Activated CD4-positive, alpha-beta T cell treated with anti-CD3 and anti-CD28 coated beads for 36 hours (primary cell): Measurements from ENCODE around the gene TMEM69. TPM values are rescaled to one million over a fixed set of nuclear protein-coding genes. Genes with fewer than 3 reads are reported as not detected.

Source experiments
- ATAC-seq: fragments of 200-7000 bp; cut with Tn5 transposase; one replicate; pipeline ENCODE4 v1.10.0; 2021; ENCODE audit warnings: mild to moderate bottlenecking, moderate library complexity
- CTCF ChIA-PET: fragments of 350-600 bp; sonication (Branson Sonifier 250); formaldehyde crosslinking; loops from one replicate; lab custom pipeline; 2021; ENCODE audit warnings: antibody characterized with exemption; lab: Charles Lee
- POLR2A ChIA-PET: fragments of 350-600 bp; sonication (Branson Sonifier 250); formaldehyde crosslinking; loops from one replicate; lab custom pipeline; 2021; ENCODE audit warnings: antibody characterized with exemption, inconsistent platforms; lab: Charles Lee
- DNase-seq: peaks from one replicate; pipeline ENCODE4 v3.0.0-alpha.2; 2020
- H3K27ac Mint-ChIP-seq: one replicate; pipeline ENCODE4 v1.8.0; 2021; ENCODE audit warnings: mixed read lengths
- H3K27me3 Mint-ChIP-seq: one replicate; pipeline ENCODE4 v1.8.0; 2021; ENCODE audit warnings: mixed read lengths
- H3K36me3 Mint-ChIP-seq: one replicate; pipeline ENCODE4 v1.8.0; 2021; ENCODE audit warnings: low read depth, mixed read lengths
- H3K4me1 Mint-ChIP-seq: one replicate; pipeline ENCODE4 v1.8.0; 2021; ENCODE audit warnings: mixed read lengths
- H3K4me3 Mint-ChIP-seq: one replicate; pipeline ENCODE4 v1.8.0; 2021; ENCODE audit warnings: mild to moderate bottlenecking, moderate library complexity, mixed read lengths
- H3K9me3 Mint-ChIP-seq: one replicate; pipeline ENCODE4 v1.8.0; 2021; ENCODE audit warnings: low read depth, mixed read lengths
- intact Hi-C, 2 experiments: fragments of 100-400 bp; cut with DNase I in 1 of 2; cut with micrococcal nuclease in 1 of 2; formaldehyde crosslinking; loops; one replicate each; pipeline versions ENCODE4 v1.14.2 to v1.15.1; 2022 to 2024; cut with DNase I, micrococcal nuclease
- total RNA-seq, 2 experiments: library from RNA; stranded (reverse); gene quantifications; one replicate each; pipeline ENCODE4 v1.2.3, GENCODE V29; 2021

The TMEM69 gene
- total RNA-seq: 10 to 100 TPM; 30.2 to 44.3 TPM

- intact Hi-C loops: loop anchor here (1.0 to 10.0 kb wide), 24 partner anchors 33 to 1656 kb away; partner anchors contain the start of genes CCDC163 (in 2 of the 2), MMACHC (in 2 of the 2), NSUN4 (in 2 of the 2) and RAD54L (in 2 of the 2)
- Mint-ChIP-seq H3K4me1 (peaks cover 42% of the 10 kb centered on the region), H3K27ac (peak within 1 kb of the TSS; percentile 95), H3K36me3 (peaks cover 32% of the 10 kb centered on the region), H3K9me3 (no peaks in the 10 kb centered on the region), H3K4me3 (peak within 1 kb of the TSS; percentile 87), H3K27me3 (no peaks in the 10 kb centered on the region)
- CTCF ChIA-PET: interaction anchor here (0.7 to 1.2 kb wide), 3 partner anchors 11 to 196 kb away, joined by 3 to 4 read pairs (median 3); no protein-coding TSS in a partner anchor
- DNase-seq (peak; percentile 86), ATAC-seq (no peak)
- POLR2A ChIA-PET: interaction anchor here (0.6 to 2.6 kb wide), 6 partner anchors 9 to 615 kb away, joined by 3 to 15 read pairs (median 4); partner anchors contain the start of genes LRRC41, RAD54L and UQCRH
Observed at GRCh38 chr1:45687754-45688740, at the start of gene TMEM69. TMEM69 (plus strand) TSS chr1:45688181; CDS start chr1:45691069, 2,888 bp downstream.

- ChIA-PET CTCF (no interaction called here), POLR2A (no interaction called here)
- ATAC-seq (no peak), DNase-seq (no peak)
- no peaks in the 10 kb centered on the region for H3K4me1 Mint-ChIP-seq
- peak overlapping the region; percentile 2 for H3K27ac Mint-ChIP-seq
- H3K36me3 Mint-ChIP-seq: peaks cover 19% of the 10 kb centered on the region
- no peaks in the 10 kb centered on the region for H3K27me3 Mint-ChIP-seq
- no peak overlapping the region for H3K4me3 Mint-ChIP-seq
- H3K9me3 Mint-ChIP-seq: no peaks in the 10 kb centered on the region
- intact Hi-C loops: no loop called here
Observed at GRCh38 chr1:45640293-45640692, 47.7 kb upstream of the TMEM69 start.

- no peaks in the 10 kb centered on the region for H3K27me3 Mint-ChIP-seq
- DNase-seq (no peak), ATAC-seq (no peak)
- ChIA-PET CTCF (no interaction called here), POLR2A (no interaction called here)
- H3K9me3 Mint-ChIP-seq: no peaks in the 10 kb centered on the region
- intact Hi-C loops: no loop called here
- H3K36me3 Mint-ChIP-seq: peaks cover 25% of the 10 kb centered on the region
- no peak overlapping the region for H3K27ac Mint-ChIP-seq
- no peak overlapping the region for H3K4me3 Mint-ChIP-seq
- H3K4me1 Mint-ChIP-seq: no peaks in the 10 kb centered on the region
Observed at GRCh38 chr1:45643321-45643720, 44.7 kb upstream of the TMEM69 start.

- Mint-ChIP-seq H3K9me3 (no peaks in the 10 kb centered on the region), H3K36me3 (peaks cover 25% of the 10 kb centered on the region), H3K27me3 (no peaks in the 10 kb centered on the region), H3K4me1 (no peaks in the 10 kb centered on the region), H3K4me3 (no peak overlapping the region), H3K27ac (no peak overlapping the region)
- intact Hi-C loops: no loop called here
- CTCF ChIA-PET: interaction anchor here (0.5 to 0.6 kb wide), 2 partner anchors 11 to 157 kb away, joined by 3 read pairs; no protein-coding TSS in a partner anchor
- ATAC-seq: no peak
- POLR2A ChIA-PET: interaction anchor here (0.5 to 0.6 kb wide), 2 partner anchors 50 to 960 kb away, joined by 3 read pairs; no protein-coding TSS in a partner anchor
- DNase-seq: no peak
Observed at GRCh38 chr1:45643978-45644377, 44.0 kb upstream of the TMEM69 start.

GRCh38 chr1:45644661-45645060 is 43.3 kb upstream of the TMEM69 start:
- no peak for ATAC-seq
- intact Hi-C loops: no loop called here
- no peak for DNase-seq
- no peaks in the 10 kb centered on the region for H3K27me3 Mint-ChIP-seq
- H3K4me1 Mint-ChIP-seq: no peaks in the 10 kb centered on the region
- peaks cover 28% of the 10 kb centered on the region for H3K36me3 Mint-ChIP-seq
- no peak overlapping the region for H3K4me3 Mint-ChIP-seq
- CTCF ChIA-PET: interaction anchor here (0.6 kb wide), 1 partner anchor 25 kb away, joined by 3 read pairs; no protein-coding TSS in a partner anchor
- H3K9me3 Mint-ChIP-seq: no peaks in the 10 kb centered on the region
- POLR2A ChIA-PET: interaction anchor here (0.5 to 0.6 kb wide), 2 partner anchors 51 to 961 kb away, joined by 3 read pairs; no protein-coding TSS in a partner anchor
- H3K27ac Mint-ChIP-seq: no peak overlapping the region

GRCh38 chr1:45647248-45648021 is 40.5 kb upstream of the TMEM69 start:
- Mint-ChIP-seq H3K4me1 (no peaks in the 10 kb centered on the region), H3K36me3 (peaks cover 15% of the 10 kb centered on the region)
- CTCF ChIA-PET: no interaction called here

GRCh38 chr1:45654540-45655280 is 33.3 kb upstream of the TMEM69 start:
- ChIA-PET POLR2A (interaction anchor here (0.6 to 1.2 kb wide), 6 partner anchors 10 to 529 kb away, joined by 3 to 8 read pairs (median 4); partner anchors contain the start of gene GPBP1L1), CTCF (interaction anchor here (0.6 to 1.9 kb wide), 6 partner anchors 9 to 569 kb away, joined by 3 to 8 read pairs (median 4); no protein-coding TSS in a partner anchor)
- Mint-ChIP-seq H3K36me3 (peaks cover 53% of the 10 kb centered on the region), H3K27ac (peak overlapping the region; percentile 2), H3K27me3 (no peaks in the 10 kb centered on the region), H3K4me3 (no peak overlapping the region), H3K4me1 (peaks cover 15% of the 10 kb centered on the region), H3K9me3 (no peaks in the 10 kb centered on the region)
- intact Hi-C loops: loop anchor here (2.0 to 10.0 kb wide), 4 partner anchors 32 to 190 kb away; partner anchors contain the start of gene GPBP1L1 (in 1 of the 2)
- DNase-seq: peak; percentile 23
- peak; percentile 99 for ATAC-seq

More at GRCh38 chr1:45647248-45648021, 40.5 kb upstream of the TMEM69 start:
- DNase-seq (no peak), ATAC-seq (no peak)
- Mint-ChIP-seq H3K27me3 (no peaks in the 10 kb centered on the region), H3K27ac (no peak overlapping the region), H3K9me3 (no peaks in the 10 kb centered on the region), H3K4me3 (no peak overlapping the region)
- POLR2A ChIA-PET: no interaction called here
- intact Hi-C loops: no loop called here

- no peak for DNase-seq
- Mint-ChIP-seq H3K36me3 (peaks cover 57% of the 10 kb centered on the region), H3K27ac (no peak overlapping the region), H3K4me1 (peaks cover 15% of the 10 kb centered on the region), H3K9me3 (no peaks in the 10 kb centered on the region), H3K27me3 (no peaks in the 10 kb centered on the region), H3K4me3 (no peak overlapping the region)
- intact Hi-C loops: loop anchor here (5.0 to 10.0 kb wide), 3 partner anchors 151 to 188 kb away; no protein-coding TSS in a partner anchor
- ChIA-PET POLR2A (no interaction called here), CTCF (interaction anchor here (0.6 to 1.3 kb wide), 5 partner anchors 10 to 186 kb away, joined by 3 to 5 read pairs (median 4); partner anchors contain the start of gene GPBP1L1)
- ATAC-seq: no peak
Observed at GRCh38 chr1:45656573-45657226, 31.3 kb upstream of the TMEM69 start.

GRCh38 chr1:45658171-45658570 is 29.8 kb upstream of the TMEM69 start:
- Mint-ChIP-seq H3K27me3 (no peaks in the 10 kb centered on the region), H3K4me1 (peaks cover 23% of the 10 kb centered on the region), H3K36me3 (peaks cover 50% of the 10 kb centered on the region), H3K9me3 (no peaks in the 10 kb centered on the region), H3K27ac (peak overlapping the region; percentile 59), H3K4me3 (no peak overlapping the region)
- intact Hi-C loops: loop anchor here (5.0 to 10.0 kb wide), 3 partner anchors 149 to 187 kb away; no protein-coding TSS in a partner anchor
- no peak for DNase-seq
- CTCF ChIA-PET: interaction anchor here (1.1 kb wide), 1 partner anchor 525 kb away, joined by 3 read pairs; no protein-coding TSS in a partner anchor
- POLR2A ChIA-PET: interaction anchor here (0.6 kb wide), 1 partner anchor 49 kb away, joined by 6 read pairs; no protein-coding TSS in a partner anchor
- ATAC-seq: no peak
